OCI-LY7 (cell line): ENCODE measurements around the gene ZDHHC19. TPM values are rescaled to one million over a fixed set of nuclear protein-coding genes. Genes with fewer than 3 reads are reported as not detected.
"Not testable (repeated sequence)": the region's sequence is repeated elsewhere in the genome, so short reads cannot be mapped to it uniquely, and the experiment has no call there.

Source experiments
- BruUV-seq: library from RNA; stranded (reverse); fragments of 400-500 nt; replicated peaks from 2 replicates; lab custom pipeline; 2021; lab: Mats Ljungman, UMichigan
- CTCF ChIA-PET: fragments of 300-600 bp; sonication (Branson Sonifier 250); formaldehyde crosslinking; loops from one replicate; lab custom pipeline; 2022; ENCODE audit warnings: antibody characterized with exemption; ENCODE audit not compliant: unreplicated experiment; lab: Charles Lee
- POLR2A ChIA-PET: fragments of 300-600 bp; sonication (Branson Sonifier 250); formaldehyde crosslinking; loops from one replicate; lab custom pipeline; 2022; ENCODE audit warnings: antibody characterized with exemption; lab: Charles Lee
- DNase-seq: peaks from one replicate; pipeline ENCODE4 v3.0.0-alpha.2; 2015; ENCODE audit warnings: low spot score
- H2AFZ ChIP-seq: fragments of 200-600 bp; sonication (generic), shearing (Covaris generic); 2 replicates; pipeline ENCODE4 v1.6.1; 2014; ENCODE audit warnings: mild to moderate bottlenecking, antibody characterized with exemption, low read length, moderate library complexity
- H3K27ac ChIP-seq: fragments of 200-600 bp; sonication (generic); 2 replicates; pipeline ENCODE4 v1.5.1; 2014; ENCODE audit warnings: mixed run types, low read depth, mild to moderate bottlenecking, moderate library complexity, low read length, inconsistent platforms; ENCODE audit not compliant: poor library complexity, severe bottlenecking
- H3K36me3 ChIP-seq: fragments of 200-600 bp; sonication (generic); 2 replicates; pipeline ENCODE4 v1.6.1; 2014; ENCODE audit warnings: mild to moderate bottlenecking, antibody characterized with exemption, low read length, moderate library complexity, mixed read lengths; ENCODE audit not compliant: insufficient read depth
- H3K4me1 ChIP-seq: fragments of 200-600 bp; sonication (generic); 2 replicates; pipeline ENCODE4 v1.5.1; 2014; ENCODE audit warnings: mild to moderate bottlenecking, low read length; ENCODE audit not compliant: insufficient read depth, poor library complexity, severe bottlenecking
- H3K4me2 ChIP-seq: fragments of 200-600 bp; sonication (generic); 2 replicates; pipeline ENCODE4 v1.6.1; 2014; ENCODE audit warnings: mild to moderate bottlenecking, low read length
- H3K4me3 ChIP-seq: fragments of 200-600 bp; sonication (generic); 2 replicates; pipeline ENCODE4 v1.5.1; 2014; ENCODE audit warnings: mild to moderate bottlenecking, low read depth, low read length; ENCODE audit not compliant: poor library complexity, severe bottlenecking
- H3K79me2 ChIP-seq: fragments of 200-600 bp; sonication (generic); 2 replicates; pipeline ENCODE4 v1.6.1; 2016; ENCODE audit warnings: low read depth, mild to moderate bottlenecking, low read length, moderate library complexity, mixed read lengths; ENCODE audit not compliant: insufficient read depth
- H3K9me2 ChIP-seq: fragments of 200-600 bp; sonication (generic); 2 replicates; pipeline ENCODE4 v1.6.1; 2016; ENCODE audit warnings: mild to moderate bottlenecking, low read length, mixed read lengths; ENCODE audit not compliant: insufficient read depth
- H3K9me3 ChIP-seq: fragments of 200-600 bp; sonication (generic); 2 replicates; pipeline ENCODE4 v1.6.1; 2014; ENCODE audit warnings: mild to moderate bottlenecking, mixed run types, low read length, mixed read lengths
- H4K20me1 ChIP-seq: fragments of 200-600 bp; sonication (generic); 2 replicates; pipeline ENCODE4 v1.6.1; 2014; ENCODE audit warnings: mild to moderate bottlenecking, antibody characterized with exemption, low read length, moderate library complexity, mixed read lengths; ENCODE audit not compliant: insufficient read depth
- EZH2phosphoT487 ChIP-seq: fragments of 200-600 bp; sonication (generic); IDR thresholded peaks from 2 replicates; pipeline ENCODE4 v1.6.1; 2018; ENCODE audit warnings: low read depth, borderline replicate concordance, mild to moderate bottlenecking, mixed run types, antibody characterized with exemption, low read length, moderate library complexity, mixed read lengths
- intact Hi-C: fragments of 100-400 bp; cut with micrococcal nuclease; formaldehyde crosslinking; loops from one replicate; pipeline ENCODE4 v1.10.0; 2022; ENCODE audit not compliant: unreplicated experiment
- total RNA-seq, 2 experiments: library from RNA; depleted of rRNA in 1 of 2; stranded (reverse); fragments of >200 nt in 1 of 2; shearing (Covaris generic) in 1 of 2; gene quantifications; 2 replicates each; pipeline ENCODE4 v1.2.3, GENCODE V29; 2014 to 2022
- TF ChIP-seq, protein P1 (sequence below): fragments of 200-600 bp; sonication (generic); conservative IDR thresholded peaks from 2 replicates; pipeline ENCODE4 v1.5.1; 2014; ENCODE audit warnings: mild to moderate bottlenecking, antibody characterized with exemption, low read length, moderate library complexity, mixed read lengths

ZDHHC19 gene
- total RNA-seq, 2 experiments from 2014 or later = not detected

DNA sequence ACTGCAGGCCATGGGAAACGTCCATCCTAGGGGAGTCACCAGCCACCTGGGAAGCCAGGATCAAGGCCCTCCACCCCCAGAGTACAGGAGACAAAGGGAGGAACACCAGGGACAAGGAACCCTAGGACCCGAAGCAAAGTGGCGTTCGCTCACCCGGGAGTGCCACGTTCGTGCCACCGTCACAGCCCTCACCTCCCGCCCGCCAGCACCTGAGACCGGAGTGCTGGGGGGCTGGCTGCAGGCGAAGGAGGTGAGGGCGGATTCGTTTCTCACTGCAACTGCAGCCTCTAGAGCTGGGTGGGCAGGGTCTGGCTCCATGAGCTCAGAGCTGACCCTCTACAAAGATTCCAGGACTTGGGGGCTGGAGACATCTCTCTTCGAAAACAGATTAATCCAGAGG lies 26.3 kb downstream of the ZDHHC19 start:
- CTCF ChIA-PET = interaction anchor here (0.5 kb wide), 1 partner anchor 764 kb away, joined by 3 read pairs; no protein-coding TSS in a partner anchor
- H3K4me2 ChIP-seq = no peak overlapping the region
- H3K4me3 ChIP-seq = no peak overlapping the region
- no peaks in the 10 kb centered on the region for H3K36me3 ChIP-seq
- H3K27ac ChIP-seq = no peak overlapping the region
- H3K79me2 ChIP-seq = no peaks in the 10 kb centered on the region
- no peaks in the 10 kb centered on the region for H3K9me3 ChIP-seq
- no peak for DNase-seq
- intact Hi-C loops = no loop called here
- H2AFZ ChIP-seq = no peak overlapping the region
- POLR2A ChIA-PET = interaction anchor here (0.6 kb wide), 1 partner anchor 342 kb away, joined by 3 read pairs; no protein-coding TSS in a partner anchor
- TF ChIP-seq, protein P1, sequence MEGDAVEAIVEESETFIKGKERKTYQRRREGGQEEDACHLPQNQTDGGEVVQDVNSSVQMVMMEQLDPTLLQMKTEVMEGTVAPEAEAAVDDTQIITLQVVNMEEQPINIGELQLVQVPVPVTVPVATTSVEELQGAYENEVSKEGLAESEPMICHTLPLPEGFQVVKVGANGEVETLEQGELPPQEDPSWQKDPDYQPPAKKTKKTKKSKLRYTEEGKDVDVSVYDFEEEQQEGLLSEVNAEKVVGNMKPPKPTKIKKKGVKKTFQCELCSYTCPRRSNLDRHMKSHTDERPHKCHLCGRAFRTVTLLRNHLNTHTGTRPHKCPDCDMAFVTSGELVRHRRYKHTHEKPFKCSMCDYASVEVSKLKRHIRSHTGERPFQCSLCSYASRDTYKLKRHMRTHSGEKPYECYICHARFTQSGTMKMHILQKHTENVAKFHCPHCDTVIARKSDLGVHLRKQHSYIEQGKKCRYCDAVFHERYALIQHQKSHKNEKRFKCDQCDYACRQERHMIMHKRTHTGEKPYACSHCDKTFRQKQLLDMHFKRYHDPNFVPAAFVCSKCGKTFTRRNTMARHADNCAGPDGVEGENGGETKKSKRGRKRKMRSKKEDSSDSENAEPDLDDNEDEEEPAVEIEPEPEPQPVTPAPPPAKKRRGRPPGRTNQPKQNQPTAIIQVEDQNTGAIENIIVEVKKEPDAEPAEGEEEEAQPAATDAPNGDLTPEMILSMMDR = no peak
- no peak for TF ChIP-seq EZH2phosphoT487
- H4K20me1 ChIP-seq = no peaks in the 10 kb centered on the region
- peaks cover 25% of the 10 kb centered on the region for H3K4me1 ChIP-seq
- H3K9me2 ChIP-seq = no peaks in the 10 kb centered on the region
- no TSS peak for BruUV-seq

DNA sequence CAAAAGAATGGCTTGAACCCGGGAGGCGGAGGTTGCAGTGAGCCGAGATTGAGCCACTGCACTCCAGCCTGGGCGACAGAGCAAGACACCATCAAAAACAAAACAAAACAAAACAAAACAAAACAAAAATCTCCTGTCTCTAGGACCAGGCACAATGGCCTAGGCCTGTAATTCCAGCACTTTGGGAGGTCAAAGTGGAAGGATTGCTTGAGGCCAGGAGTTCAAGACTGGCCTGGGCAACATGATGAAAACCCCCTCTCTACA lies 27.1 kb downstream of the ZDHHC19 start:
- H3K79me2 ChIP-seq, H3K36me3 ChIP-seq, H2AFZ ChIP-seq, H3K9me3 ChIP-seq, H3K9me2 ChIP-seq, CTCF ChIA-PET, H3K4me3 ChIP-seq, H3K27ac ChIP-seq, H3K4me2 ChIP-seq, intact Hi-C loops, DNase-seq, H4K20me1 ChIP-seq, BruUV-seq, POLR2A ChIA-PET: not testable (repeated sequence)
- peaks cover 33% of the 10 kb centered on the region for H3K4me1 ChIP-seq

DNA sequence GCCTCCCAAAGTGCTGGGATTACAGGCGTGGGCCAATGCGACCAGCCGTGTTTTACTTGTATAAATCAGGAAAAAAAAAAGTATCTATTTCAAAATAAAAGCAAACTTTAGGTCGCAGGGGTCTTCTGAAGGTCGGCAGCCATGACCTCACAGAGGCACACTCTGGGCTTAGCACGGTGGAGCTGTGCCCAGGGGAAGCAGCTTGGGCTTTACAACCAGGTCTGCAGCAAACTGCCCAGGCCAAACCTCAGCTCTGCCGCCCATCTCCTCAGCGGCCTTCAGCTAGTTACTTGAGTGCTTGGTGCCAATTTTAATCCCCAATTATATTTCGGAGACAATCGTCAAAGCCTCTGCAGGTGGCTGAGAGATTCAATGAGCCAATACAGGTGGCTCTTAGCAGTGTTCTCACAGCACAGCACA lies 30.1 kb downstream of the ZDHHC19 start:
- CTCF ChIA-PET = no interaction called here
- POLR2A ChIA-PET = interaction anchor here (0.7 to 3.1 kb wide), 2 partner anchors 69 to 108 kb away, joined by 4 to 11 read pairs; no protein-coding TSS in a partner anchor
- Histone ChIP-seq H3K4me3 (no peak overlapping the region), H3K4me2 (no peak overlapping the region), H2AFZ (peak overlapping the region; percentile 34; the same call in 1 of the 2 replicates), H3K79me2 (no peaks in the 10 kb centered on the region), H3K9me3 (no peaks in the 10 kb centered on the region), H4K20me1 (no peaks in the 10 kb centered on the region), H3K27ac (no peak overlapping the region), H3K9me2 (no peaks in the 10 kb centered on the region), H3K36me3 (no peaks in the 10 kb centered on the region), H3K4me1 (peaks cover 21% of the 10 kb centered on the region)
- intact Hi-C loops = no loop called here
- TF ChIP-seq EZH2phosphoT487 = no peak
- TF ChIP-seq, protein P1 = no peak
- no peak for DNase-seq
- BruUV-seq = no TSS peak
